Osteocyte (in vitro differentiated cells): ENCODE results near the gene ZSCAN23. TPM values are rescaled to one million over a fixed set of nuclear protein-coding genes. Genes with fewer than 3 reads are reported as not detected.

ENCODE experiments used
- DNase-seq: peaks from one replicate; pipeline ENCODE4 v3.0.0; 2021; ENCODE audit warnings: mixed read lengths; ENCODE audit not compliant: unreplicated experiment; ENCODE audit errors: extremely low spot score
- H3K27ac Mint-ChIP-seq: one replicate; pipeline ENCODE4 v1.8.0; 2021; ENCODE audit warnings: mild to moderate bottlenecking, mixed read lengths; ENCODE audit not compliant: unreplicated experiment
- H3K27me3 Mint-ChIP-seq: one replicate; pipeline ENCODE4 v1.8.0; 2021; ENCODE audit warnings: mixed read lengths; ENCODE audit not compliant: unreplicated experiment
- H3K36me3 Mint-ChIP-seq: one replicate; pipeline ENCODE4 v1.8.0; 2021; ENCODE audit warnings: mixed read lengths; ENCODE audit not compliant: unreplicated experiment
- H3K4me1 Mint-ChIP-seq: one replicate; pipeline ENCODE4 v1.8.0; 2021; ENCODE audit warnings: mixed read lengths; ENCODE audit not compliant: unreplicated experiment
- H3K4me3 Mint-ChIP-seq: one replicate; pipeline ENCODE4 v1.8.0; 2021; ENCODE audit warnings: mild to moderate bottlenecking, moderate library complexity, mixed read lengths; ENCODE audit not compliant: unreplicated experiment
- H3K9me3 Mint-ChIP-seq: one replicate; pipeline ENCODE4 v1.8.0; 2021; ENCODE audit warnings: mixed read lengths; ENCODE audit not compliant: unreplicated experiment
- total RNA-seq: library from RNA; stranded (reverse); gene quantifications from 2 replicates; pipeline ENCODE4 v1.2.1, GENCODE V29; 2021
- TF ChIP-seq, protein P1 (sequence below): fragments of 200-600 bp; sonication (generic); IDR thresholded peaks from 2 replicates; pipeline ENCODE4 v1.5.0; 2021; ENCODE audit warnings: antibody characterized with exemption, mild to moderate bottlenecking, moderate library complexity

The ZSCAN23 gene
- total RNA-seq, 1 donor from 2014 or later, result 5.4 TPM

DNA sequence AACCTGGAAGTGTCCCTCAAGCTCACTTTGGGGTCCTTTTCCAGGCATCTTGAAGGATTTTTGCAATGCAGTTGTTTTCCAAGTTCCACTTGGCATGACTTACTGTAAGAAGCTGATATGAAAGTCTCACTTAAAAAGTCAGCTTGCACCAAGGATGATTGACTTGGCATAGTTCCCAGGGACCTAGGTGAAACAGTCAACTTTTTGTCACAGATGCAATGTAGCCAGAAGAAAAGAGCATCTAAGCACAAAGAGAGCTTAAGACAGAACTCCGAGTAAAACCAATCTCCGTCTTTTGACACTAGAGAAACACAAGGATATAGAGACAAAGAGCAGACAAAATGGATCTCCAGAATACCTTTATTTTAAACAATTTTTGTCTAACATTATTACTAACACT is 41.1 kb downstream of the ZSCAN23 start:
- H3K27ac Mint-ChIP-seq, result no peak overlapping the region
- peaks cover 18% of the 10 kb centered on the region for H3K4me1 Mint-ChIP-seq
- H3K27me3 Mint-ChIP-seq, result peaks cover 59% of the 10 kb centered on the region
- peaks cover 10% of the 10 kb centered on the region for H3K9me3 Mint-ChIP-seq
- peaks cover 15% of the 10 kb centered on the region for H3K36me3 Mint-ChIP-seq
- DNase-seq, result no peak
- H3K4me3 Mint-ChIP-seq, result no peak overlapping the region
- TF ChIP-seq, protein P1, sequence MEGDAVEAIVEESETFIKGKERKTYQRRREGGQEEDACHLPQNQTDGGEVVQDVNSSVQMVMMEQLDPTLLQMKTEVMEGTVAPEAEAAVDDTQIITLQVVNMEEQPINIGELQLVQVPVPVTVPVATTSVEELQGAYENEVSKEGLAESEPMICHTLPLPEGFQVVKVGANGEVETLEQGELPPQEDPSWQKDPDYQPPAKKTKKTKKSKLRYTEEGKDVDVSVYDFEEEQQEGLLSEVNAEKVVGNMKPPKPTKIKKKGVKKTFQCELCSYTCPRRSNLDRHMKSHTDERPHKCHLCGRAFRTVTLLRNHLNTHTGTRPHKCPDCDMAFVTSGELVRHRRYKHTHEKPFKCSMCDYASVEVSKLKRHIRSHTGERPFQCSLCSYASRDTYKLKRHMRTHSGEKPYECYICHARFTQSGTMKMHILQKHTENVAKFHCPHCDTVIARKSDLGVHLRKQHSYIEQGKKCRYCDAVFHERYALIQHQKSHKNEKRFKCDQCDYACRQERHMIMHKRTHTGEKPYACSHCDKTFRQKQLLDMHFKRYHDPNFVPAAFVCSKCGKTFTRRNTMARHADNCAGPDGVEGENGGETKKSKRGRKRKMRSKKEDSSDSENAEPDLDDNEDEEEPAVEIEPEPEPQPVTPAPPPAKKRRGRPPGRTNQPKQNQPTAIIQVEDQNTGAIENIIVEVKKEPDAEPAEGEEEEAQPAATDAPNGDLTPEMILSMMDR, result no peak

DNA sequence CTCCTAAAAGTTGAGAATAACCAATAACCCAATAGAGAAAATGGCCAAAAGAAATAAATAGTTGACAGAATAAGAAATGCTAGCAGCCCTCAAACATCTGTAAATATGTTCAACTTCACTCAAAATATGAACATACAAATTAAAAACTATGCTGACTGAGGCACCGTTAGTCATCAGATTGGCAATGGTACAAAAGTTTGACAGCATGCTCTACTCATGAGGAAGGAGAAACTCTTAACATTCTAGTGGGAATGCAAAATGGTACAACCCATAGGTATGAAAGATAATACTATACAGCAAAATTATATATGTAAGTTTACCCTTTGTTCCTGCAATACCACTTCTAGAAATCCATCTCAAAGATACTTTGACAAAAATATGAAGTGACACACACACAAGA is 42.1 kb downstream of the ZSCAN23 start:
- Mint-ChIP-seq H3K36me3 (peaks cover 20% of the 10 kb centered on the region), H3K27ac (no peak overlapping the region), H3K4me3 (no peak overlapping the region), H3K9me3 (peaks cover 10% of the 10 kb centered on the region), H3K4me1 (peaks cover 24% of the 10 kb centered on the region), H3K27me3 (peaks cover 51% of the 10 kb centered on the region)
- no peak for DNase-seq
- TF ChIP-seq, protein P1, result no peak

DNA sequence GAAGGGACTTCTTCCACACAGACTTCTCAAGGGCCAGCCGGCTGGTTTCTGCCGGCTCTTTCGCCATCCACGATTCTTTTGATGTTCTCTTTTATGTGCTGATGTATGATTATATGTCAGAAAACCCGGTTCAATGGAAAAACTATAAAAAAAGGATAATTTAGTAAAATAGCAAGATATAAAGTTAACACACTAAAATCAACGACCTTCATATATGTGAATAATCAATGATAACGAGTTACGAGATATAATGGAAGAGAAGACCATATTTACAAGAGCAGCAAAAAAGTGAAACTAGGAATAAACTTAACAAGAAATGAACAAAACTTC is 43.2 kb downstream of the ZSCAN23 start:
- peak overlapping the region; percentile 97 for H3K4me3 Mint-ChIP-seq
- H3K27me3 Mint-ChIP-seq, result peaks cover 43% of the 10 kb centered on the region
- peaks cover 10% of the 10 kb centered on the region for H3K9me3 Mint-ChIP-seq
- no peak for DNase-seq
- peak overlapping the region; percentile 87 for H3K27ac Mint-ChIP-seq
- H3K4me1 Mint-ChIP-seq, result peaks cover 28% of the 10 kb centered on the region
- TF ChIP-seq, protein P1, result no peak
- peaks cover 28% of the 10 kb centered on the region for H3K36me3 Mint-ChIP-seq

DNA sequence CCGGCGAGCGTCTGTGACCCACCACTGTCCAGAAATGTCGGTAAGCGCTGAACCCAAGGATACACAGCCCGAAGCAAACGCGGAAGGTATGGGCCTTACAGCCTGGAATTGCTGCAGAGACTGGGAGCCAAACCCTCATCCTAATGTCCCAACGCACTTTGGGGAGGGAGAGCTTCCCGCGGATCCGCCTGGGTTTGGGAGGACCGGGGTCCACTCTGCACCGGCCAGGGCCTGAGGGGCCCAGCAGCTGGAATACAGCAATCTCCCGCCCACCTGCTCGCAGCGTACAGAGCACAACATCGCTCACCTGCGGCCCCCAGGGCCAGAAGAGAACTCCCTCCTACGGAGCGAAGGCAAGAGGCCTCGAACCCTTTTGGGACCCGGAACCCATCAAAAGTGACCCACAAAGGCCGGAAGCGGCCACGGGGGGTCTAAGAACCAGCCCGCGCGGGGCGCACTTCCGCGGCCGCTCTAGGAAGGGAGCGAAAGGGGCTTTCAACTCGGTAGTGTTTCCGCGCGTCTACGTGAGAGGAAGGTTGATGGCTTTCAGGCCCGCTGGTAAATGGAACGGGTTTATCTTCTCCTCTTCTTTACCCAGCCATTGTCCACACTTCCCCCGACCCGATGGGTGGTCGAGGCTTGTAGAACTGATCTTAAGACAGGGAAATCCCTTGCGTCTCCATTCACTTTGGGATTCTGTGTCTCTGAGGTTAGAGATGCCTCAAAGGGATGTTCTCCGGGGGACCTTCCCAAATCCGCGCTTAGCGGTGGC is 43.8 kb downstream of the ZSCAN23 start, which contains the start of gene ZSCAN12:
ZSCAN12 (minus strand) TSS at position 398 of the 772 bp plus-strand sequence. CDS start 1,342 bp downstream, outside the sequence.
- peaks cover 29% of the 10 kb centered on the region for H3K4me1 Mint-ChIP-seq
- peaks cover 28% of the 10 kb centered on the region for H3K36me3 Mint-ChIP-seq
- peaks cover 10% of the 10 kb centered on the region for H3K9me3 Mint-ChIP-seq
- H3K4me3 Mint-ChIP-seq, result peak within 1 kb of the TSS; percentile 97
- TF ChIP-seq, protein P1, result peak; percentile 74
- H3K27ac Mint-ChIP-seq, result peak within 1 kb of the TSS; percentile 87
- peak; percentile 88 for DNase-seq
- H3K27me3 Mint-ChIP-seq, result peaks cover 40% of the 10 kb centered on the region

DNA sequence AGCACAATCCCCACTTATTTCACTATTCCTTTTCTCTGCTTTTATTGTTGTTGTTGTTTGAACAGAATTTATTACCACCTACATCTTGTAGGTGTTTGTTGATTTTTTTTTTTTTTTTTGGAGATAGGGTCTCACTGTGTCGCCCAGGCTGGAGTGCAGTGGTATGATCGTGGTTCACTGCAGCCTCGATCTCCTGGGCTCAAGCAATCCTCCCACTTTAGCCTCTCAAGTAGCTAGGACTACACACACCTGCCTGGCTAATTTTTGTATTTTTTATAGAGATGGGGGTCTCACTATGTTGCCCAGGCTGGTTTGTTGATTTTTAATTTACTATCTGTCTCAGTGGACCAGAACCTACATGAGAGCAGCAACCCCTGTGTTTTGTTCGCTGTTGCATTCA is 47.4 kb downstream of the ZSCAN23 start:
- peaks cover 9% of the 10 kb centered on the region for H3K27me3 Mint-ChIP-seq
- H3K27ac Mint-ChIP-seq, result no peak overlapping the region
- peaks cover 9% of the 10 kb centered on the region for H3K9me3 Mint-ChIP-seq
- no peak overlapping the region for H3K4me3 Mint-ChIP-seq
- peaks cover 29% of the 10 kb centered on the region for H3K4me1 Mint-ChIP-seq
- H3K36me3 Mint-ChIP-seq, result peaks cover 56% of the 10 kb centered on the region
- DNase-seq, result no peak
- TF ChIP-seq, protein P1, result no peak
